Activated CD8-positive, alpha-beta T cell treated with anti-CD3 and anti-CD28 coated beads for 36 hours (primary cell): ENCODE data around the gene ATP6V1G3. TPM values are rescaled to one million over a fixed set of nuclear protein-coding genes. Genes with fewer than 3 reads are reported as not detected.
"Not testable (repeated sequence)": the region's sequence is repeated elsewhere in the genome, so short reads cannot be mapped to it uniquely, and the experiment has no call there.

Experiments
- ATAC-seq: fragments of 200-7000 bp; cut with Tn5 transposase; one replicate; pipeline ENCODE4 v1.10.0; 2021; ENCODE audit warnings: mild to moderate bottlenecking, moderate library complexity
- CTCF ChIA-PET: fragments of 350-600 bp; sonication (Branson Sonifier 250); formaldehyde crosslinking; loops from one replicate; lab custom pipeline; 2021; ENCODE audit warnings: antibody characterized with exemption; lab: Charles Lee
- POLR2A ChIA-PET: fragments of 350-600 bp; sonication (Branson Sonifier 250); formaldehyde crosslinking; loops from one replicate; lab custom pipeline; 2021; ENCODE audit warnings: antibody characterized with exemption; lab: Charles Lee
- DNase-seq: peaks from one replicate; pipeline ENCODE4 v3.0.0-alpha.2; 2020
- H3K27ac Mint-ChIP-seq: one replicate; pipeline ENCODE4 v1.8.0; 2021; ENCODE audit warnings: mild to moderate bottlenecking, mixed read lengths
- H3K27me3 Mint-ChIP-seq: one replicate; pipeline ENCODE4 v1.8.0; 2021; ENCODE audit warnings: mixed read lengths
- H3K36me3 Mint-ChIP-seq: one replicate; pipeline ENCODE4 v1.8.0; 2021; ENCODE audit warnings: low read depth, mixed read lengths
- H3K4me1 Mint-ChIP-seq: one replicate; pipeline ENCODE4 v1.8.0; 2021; ENCODE audit warnings: low read depth, mixed read lengths
- H3K4me3 Mint-ChIP-seq: one replicate; pipeline ENCODE4 v1.8.0; 2021; ENCODE audit warnings: mild to moderate bottlenecking, moderate library complexity, mixed read lengths
- H3K9me3 Mint-ChIP-seq: one replicate; pipeline ENCODE4 v1.8.0; 2021; ENCODE audit warnings: mixed read lengths
- intact Hi-C: fragments of 100-400 bp; cut with micrococcal nuclease; formaldehyde crosslinking; loops from one replicate; pipeline ENCODE4 v1.10.0; 2022
- total RNA-seq, 2 experiments: library from RNA; stranded (reverse); gene quantifications; one replicate each; pipeline ENCODE4 v1.2.3, GENCODE V29; 2021
- TF ChIP-seq, protein P1 (sequence below): fragments of 200-600 bp; IDR thresholded peaks from one replicate; pipeline ENCODE4 v1.8.0; 2022; ENCODE audit warnings: antibody characterized with exemption, mild to moderate bottlenecking

The ATP6V1G3 gene
- total RNA-seq, 2 experiments from 2014 or later = not detected

DNA sequence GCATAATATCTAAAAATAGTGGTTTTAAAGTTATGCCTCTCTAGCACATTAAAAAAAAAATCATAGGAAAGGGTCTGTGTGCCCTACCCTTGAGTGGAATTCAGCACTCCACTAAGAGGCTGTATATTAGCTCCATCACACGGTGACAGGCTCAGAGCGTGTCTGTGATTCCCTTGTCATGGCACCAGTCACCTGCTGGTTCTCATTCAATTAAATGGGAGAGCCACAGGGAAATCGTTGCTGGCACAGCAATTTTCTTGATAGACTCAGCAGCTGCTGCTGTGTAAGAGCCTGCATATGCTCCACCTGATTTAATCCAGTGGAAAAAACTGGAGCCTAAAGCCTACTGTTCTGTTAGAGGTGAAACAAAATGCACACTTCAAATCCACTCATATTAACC, 9.5 kb downstream of the ATP6V1G3 start:
- Mint-ChIP-seq H3K4me1 (peaks cover 72% of the 10 kb centered on the region), H3K36me3 (peaks cover 14% of the 10 kb centered on the region), H3K9me3 (peaks cover 7% of the 10 kb centered on the region), H3K27ac (no peak overlapping the region), H3K27me3 (no peaks in the 10 kb centered on the region), H3K4me3 (no peak overlapping the region)
- intact Hi-C loops = no loop called here
- no peak for ATAC-seq
- TF ChIP-seq, protein P1, sequence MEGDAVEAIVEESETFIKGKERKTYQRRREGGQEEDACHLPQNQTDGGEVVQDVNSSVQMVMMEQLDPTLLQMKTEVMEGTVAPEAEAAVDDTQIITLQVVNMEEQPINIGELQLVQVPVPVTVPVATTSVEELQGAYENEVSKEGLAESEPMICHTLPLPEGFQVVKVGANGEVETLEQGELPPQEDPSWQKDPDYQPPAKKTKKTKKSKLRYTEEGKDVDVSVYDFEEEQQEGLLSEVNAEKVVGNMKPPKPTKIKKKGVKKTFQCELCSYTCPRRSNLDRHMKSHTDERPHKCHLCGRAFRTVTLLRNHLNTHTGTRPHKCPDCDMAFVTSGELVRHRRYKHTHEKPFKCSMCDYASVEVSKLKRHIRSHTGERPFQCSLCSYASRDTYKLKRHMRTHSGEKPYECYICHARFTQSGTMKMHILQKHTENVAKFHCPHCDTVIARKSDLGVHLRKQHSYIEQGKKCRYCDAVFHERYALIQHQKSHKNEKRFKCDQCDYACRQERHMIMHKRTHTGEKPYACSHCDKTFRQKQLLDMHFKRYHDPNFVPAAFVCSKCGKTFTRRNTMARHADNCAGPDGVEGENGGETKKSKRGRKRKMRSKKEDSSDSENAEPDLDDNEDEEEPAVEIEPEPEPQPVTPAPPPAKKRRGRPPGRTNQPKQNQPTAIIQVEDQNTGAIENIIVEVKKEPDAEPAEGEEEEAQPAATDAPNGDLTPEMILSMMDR = no peak
- ChIA-PET CTCF (interaction anchor here (1.2 kb wide), 1 partner anchor 20 kb away, joined by 3 read pairs; no protein-coding TSS in a partner anchor), POLR2A (no interaction called here)
- DNase-seq = no peak

DNA sequence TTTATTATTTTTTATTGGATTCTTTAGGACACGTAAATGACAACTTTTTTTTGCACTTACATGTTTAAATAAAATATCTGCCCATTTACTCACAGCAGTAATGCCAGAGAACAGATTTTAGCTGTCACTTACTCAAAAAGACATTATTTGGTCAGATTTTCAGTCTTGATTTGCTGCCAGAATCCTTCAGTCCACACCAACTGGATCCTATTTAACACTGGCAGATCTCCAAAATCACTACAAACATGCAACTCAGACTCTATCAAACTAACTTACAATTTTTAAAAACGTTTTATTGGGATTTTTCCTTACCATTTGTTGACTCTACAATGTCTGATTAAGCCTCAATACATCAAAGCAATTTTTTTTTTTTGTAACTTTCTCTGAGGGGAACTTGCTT, 11.1 kb downstream of the ATP6V1G3 start:
- H3K36me3 Mint-ChIP-seq = peaks cover 16% of the 10 kb centered on the region
- H3K4me1 Mint-ChIP-seq = peaks cover 74% of the 10 kb centered on the region
- ATAC-seq (no peak), DNase-seq (no peak)
- TF ChIP-seq, protein P1 = no peak
- peaks cover 7% of the 10 kb centered on the region for H3K9me3 Mint-ChIP-seq
- ChIA-PET POLR2A (interaction anchor here (0.7 kb wide), 2 partner anchors 9 to 107 kb away, joined by 3 read pairs; no protein-coding TSS in a partner anchor), CTCF (interaction anchor here (1.1 kb wide), 1 partner anchor 9 kb away, joined by 3 read pairs; no protein-coding TSS in a partner anchor)
- no peak overlapping the region for H3K27ac Mint-ChIP-seq
- intact Hi-C loops = no loop called here
- no peak overlapping the region for H3K4me3 Mint-ChIP-seq
- no peaks in the 10 kb centered on the region for H3K27me3 Mint-ChIP-seq

DNA sequence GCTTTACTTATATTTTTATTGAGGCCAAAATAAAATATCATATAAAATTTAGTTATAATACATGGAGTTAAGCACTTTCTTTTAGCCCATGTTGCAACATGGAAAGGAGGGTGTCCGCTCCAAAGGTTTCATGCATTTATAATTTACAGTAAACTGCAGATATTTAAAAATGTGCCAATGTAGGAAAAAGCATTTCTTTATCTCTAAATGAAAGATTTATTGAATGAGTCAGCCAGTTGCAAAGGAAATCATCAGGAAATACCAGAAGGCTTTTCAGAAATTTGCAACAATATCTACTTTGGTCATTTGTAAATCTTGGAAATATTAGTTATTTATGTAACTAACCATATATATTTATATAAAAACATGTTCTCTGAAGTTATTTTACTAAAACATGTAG, 12.1 kb downstream of the ATP6V1G3 start:
- peaks cover 65% of the 10 kb centered on the region for H3K4me1 Mint-ChIP-seq
- DNase-seq = no peak
- CTCF ChIA-PET = interaction anchor here (1.5 kb wide), 1 partner anchor 26 kb away, joined by 3 read pairs; no protein-coding TSS in a partner anchor
- intact Hi-C loops = no loop called here
- H3K27ac Mint-ChIP-seq = no peak overlapping the region
- TF ChIP-seq, protein P1 = no peak
- H3K4me3 Mint-ChIP-seq = no peak overlapping the region
- no peak for ATAC-seq
- POLR2A ChIA-PET = no interaction called here
- H3K27me3 Mint-ChIP-seq = no peaks in the 10 kb centered on the region
- H3K36me3 Mint-ChIP-seq = peaks cover 8% of the 10 kb centered on the region
- peaks cover 2% of the 10 kb centered on the region for H3K9me3 Mint-ChIP-seq

- ATAC-seq = no peak
- Mint-ChIP-seq H3K4me3 (peak overlapping the region; percentile 68), H3K9me3 (no peaks in the 10 kb centered on the region), H3K27me3 (no peaks in the 10 kb centered on the region), H3K36me3 (peaks cover 5% of the 10 kb centered on the region), H3K27ac (peak overlapping the region; percentile 89), H3K4me1 (peaks cover 66% of the 10 kb centered on the region)
- intact Hi-C loops = loop anchor here (5.0 kb wide), 5 partner anchors 33 to 357 kb away; no protein-coding TSS in a partner anchor
- POLR2A ChIA-PET = interaction anchor here (0.6 to 1.4 kb wide), 6 partner anchors 15 to 157 kb away, joined by 3 to 7 read pairs (median 4); no protein-coding TSS in a partner anchor
- no peak for DNase-seq
- CTCF ChIA-PET = interaction anchor here (0.9 to 1.3 kb wide), 5 partner anchors 32 to 112 kb away, joined by 3 to 6 read pairs (median 4); no protein-coding TSS in a partner anchor
- TF ChIP-seq, protein P1 = no peak
These were observed 15.9 kb downstream of the ATP6V1G3 start for GRCh38 chr1:198524556-198524955.

- ATAC-seq, H3K27me3 Mint-ChIP-seq, H3K9me3 Mint-ChIP-seq, H3K36me3 Mint-ChIP-seq: not testable (repeated sequence)
- ChIA-PET POLR2A (interaction anchor here (0.6 to 1.4 kb wide), 5 partner anchors 15 to 157 kb away, joined by 3 to 7 read pairs (median 3); no protein-coding TSS in a partner anchor), CTCF (interaction anchor here (0.9 to 1.3 kb wide), 5 partner anchors 87 to 166 kb away, joined by 3 to 6 read pairs (median 4); no protein-coding TSS in a partner anchor)
- H3K4me1 Mint-ChIP-seq = peaks cover 67% of the 10 kb centered on the region
- peak overlapping the region; percentile 89 for H3K27ac Mint-ChIP-seq
- peak; percentile 38 for DNase-seq
- intact Hi-C loops = loop anchor here (5.0 kb wide), 5 partner anchors 33 to 357 kb away; no protein-coding TSS in a partner anchor
- peak overlapping the region; percentile 68 for H3K4me3 Mint-ChIP-seq
These were observed 16.4 kb downstream of the ATP6V1G3 start for GRCh38 chr1:198524127-198524526.
